Measurements from ENCODE around the gene NEK3.
"Not testable (repeated sequence)": the region's sequence is repeated elsewhere in the genome, so short reads cannot be mapped to it uniquely, and the experiment has no call there.

Gene NEK3

GRCh38 chr13:52169839-52170238, 10.4 kb upstream of the NEK3 start:
- DNase-seq (ENCODE audit: low read depth): no peak

GRCh38 chr13:52165411-52165810, 6.0 kb upstream of the NEK3 start:
- no peak for DNase-seq (ENCODE audit: low read depth)

- no peak for DNase-seq (ENCODE audit: low read depth)
Observed at GRCh38 chr13:52164989-52165388, 5.6 kb upstream of the NEK3 start.

GRCh38 chr13:52163878-52164277, 4.5 kb upstream of the NEK3 start:
- not testable (repeated sequence) for DNase-seq (ENCODE audit: low read depth)

- no peak for DNase-seq (ENCODE audit: low read depth)
Observed at GRCh38 chr13:52162279-52163101, 3.1 kb upstream of the NEK3 start.

- DNase-seq (ENCODE audit: low read depth): no peak
Observed at GRCh38 chr13:52161181-52161646, 1.8 kb upstream of the NEK3 start.

- DNase-seq (ENCODE audit: low read depth): no peak
Observed at GRCh38 chr13:52160506-52160905, 1.1 kb upstream of the NEK3 start.

- no peak for DNase-seq (ENCODE audit: low read depth)
Observed at GRCh38 chr13:52160053-52160452, 656 bp upstream of the NEK3 start.

GRCh38 chr13:52158629-52159158, 703 bp downstream of the NEK3 start:
- DNase-seq (ENCODE audit: low read depth): no peak

GRCh38 chr13:52156724-52157261, 2.6 kb downstream of the NEK3 start:
- DNase-seq (ENCODE audit: low read depth): no peak

- no peak for DNase-seq (ENCODE audit: low read depth)
Observed at GRCh38 chr13:52155177-52155576, 4.2 kb downstream of the NEK3 start.

GRCh38 chr13:52147225-52147624, 12.2 kb downstream of the NEK3 start:
- DNase-seq (ENCODE audit: low read depth): no peak

- DNase-seq (ENCODE audit: low read depth): no peak
Observed at GRCh38 chr13:52141299-52141698, 18.1 kb downstream of the NEK3 start.

GRCh38 chr13:52137489-52137888, 21.9 kb downstream of the NEK3 start:
- no peak for DNase-seq (ENCODE audit: low read depth)

GRCh38 chr13:52136763-52137162, 22.6 kb downstream of the NEK3 start:
- DNase-seq (ENCODE audit: low read depth): no peak

- no peak for DNase-seq (ENCODE audit: low read depth)
Observed at GRCh38 chr13:52130641-52131040, 28.8 kb downstream of the NEK3 start.

- no peak for DNase-seq (ENCODE audit: low read depth)
Observed at GRCh38 chr13:52128714-52129700, 30.4 kb downstream of the NEK3 start, which contains the start of gene NEK5. Gene NEK5, minus strand, starts transcription at chr13:52129073. Its CDS starts 1,591 bp downstream, at chr13:52127482.

GRCh38 chr13:52127783-52128702, 31.4 kb downstream of the NEK3 start:
- DNase-seq (ENCODE audit: low read depth): peak; percentile 12

GRCh38 chr13:52127378-52127777, 32.0 kb downstream of the NEK3 start:
- DNase-seq (ENCODE audit: low read depth): no peak

- DNase-seq (ENCODE audit: low read depth): no peak
Observed at GRCh38 chr13:52125547-52125946, 33.9 kb downstream of the NEK3 start.

- DNase-seq (ENCODE audit: low read depth): no peak
Observed at GRCh38 chr13:52118595-52118994, 40.8 kb downstream of the NEK3 start.
